Measurements from ENCODE around the gene DNAJB8. TPM values are rescaled to one million over a fixed set of nuclear protein-coding genes. Genes with fewer than 3 reads are reported as not detected.

Gene DNAJB8
- total RNA-seq, 1 experiment from 2014 or later, result not detected

- Histone ChIP-seq H3K9me3 (ENCODE audit: low read length) (no peaks in the 10 kb centered on the region), H3K9me2 (replicated peaks; ENCODE audit: low read length) (no peaks in the 10 kb centered on the region), H3K4me1 (ENCODE audit: insufficient read depth, low read length) (peaks cover 23% of the 10 kb centered on the region), H3F3A (ENCODE audit: low read length, unreplicated experiment) (no peaks in the 10 kb centered on the region), H2AFZ (ENCODE audit: low read length) (peak overlapping the region; percentile 68), H3K27me3 (ENCODE audit: low read length) (no peaks in the 10 kb centered on the region), H3K4me2 (ENCODE audit: low read length) (peak overlapping the region; percentile 92), H3K4me3 (ENCODE audit: low read length) (peak overlapping the region; percentile 93), H3K36me3 (ENCODE audit: low read depth, low read length) (no peaks in the 10 kb centered on the region), H3K79me2 (ENCODE audit: low read length) (peaks cover 96% of the 10 kb centered on the region), H3K9ac (ENCODE audit: low read length) (peak overlapping the region; percentile 84), H4K20me1 (ENCODE audit: low read length) (no peaks in the 10 kb centered on the region; the same call in 1 of the 2 replicates), H3K27ac (ENCODE audit: low read length) (peak overlapping the region; percentile 60)
- POLR2A ChIA-PET (ENCODE audit: unreplicated experiment), result no interaction called here
- no TSS peak for BruUV-seq (replicated peaks)
- CTCF ChIA-PET, result interaction anchor here (0.5 kb wide), 2 partner anchors 8 to 398 kb away, joined by 3 to 5 read pairs; no protein-coding TSS in a partner anchor
- DNase-seq (peak; percentile 62), ATAC-seq (no peak; the same call in 1 of the 2 replicates)
- TF ChIP-seq CTCF (conservative IDR thresholded peaks at IDR 0.05; ENCODE audit: low read depth, low read length), result no peak
- intact Hi-C loops (cut with micrococcal nuclease), result loop anchor here (2.0 kb wide), 1 partner anchor 56 kb away; no protein-coding TSS in a partner anchor
These were observed 22.4 kb upstream of the DNAJB8 start for GRCh38 chr3:128488991-128489673.

GRCh38 chr3:128488636-128488990, 21.9 kb upstream of the DNAJB8 start:
- peak overlapping the region; percentile 84 for H3K9ac ChIP-seq (ENCODE audit: low read length)
- no peaks in the 10 kb centered on the region for H3K36me3 ChIP-seq (ENCODE audit: low read depth, low read length)
- peak overlapping the region; percentile 60 for H3K27ac ChIP-seq (ENCODE audit: low read length)
- no peak for TF ChIP-seq EZH2phosphoT487 (IDR thresholded peaks at IDR 0.05; ENCODE audit: borderline replicate concordance, low read length)
- TF ChIP-seq EZH2 (IDR thresholded peaks at IDR 0.05; ENCODE audit: low read length, unreplicated experiment), result no peak
- TF ChIP-seq CTCF (conservative IDR thresholded peaks at IDR 0.05; ENCODE audit: low read depth, low read length), result no peak
- BruUV-seq (replicated peaks), result no TSS peak
- peak overlapping the region; percentile 92 for H3K4me2 ChIP-seq (ENCODE audit: low read length)
- H3K9me3 ChIP-seq (ENCODE audit: low read length), result no peaks in the 10 kb centered on the region
- DNase-seq, result peak; percentile 42
- no peaks in the 10 kb centered on the region for H3K9me2 ChIP-seq (replicated peaks; ENCODE audit: low read length)
- H3K27me3 ChIP-seq (ENCODE audit: low read length), result no peaks in the 10 kb centered on the region
- peaks cover 2% of the 10 kb centered on the region for H3F3A ChIP-seq (ENCODE audit: low read length, unreplicated experiment)
- peak overlapping the region; percentile 68; the same call in 1 of the 2 replicates for H2AFZ ChIP-seq (ENCODE audit: low read length)
- peaks cover 98% of the 10 kb centered on the region for H3K79me2 ChIP-seq (ENCODE audit: low read length)
- no peaks in the 10 kb centered on the region; the same call in 1 of the 2 replicates for H4K20me1 ChIP-seq (ENCODE audit: low read length)
- peak overlapping the region; percentile 93 for H3K4me3 ChIP-seq (ENCODE audit: low read length)
- H3K4me1 ChIP-seq (ENCODE audit: insufficient read depth, low read length), result peaks cover 28% of the 10 kb centered on the region
- CTCF ChIA-PET, result interaction anchor here (0.5 kb wide), 1 partner anchor 9 kb away, joined by 5 read pairs; no protein-coding TSS in a partner anchor
- ATAC-seq, result 0 out of 2 replicates have a peak, but pooled peaks have one; percentile 1
- intact Hi-C loops (cut with micrococcal nuclease), result loop anchor here (2.0 kb wide), 1 partner anchor 56 kb away; no protein-coding TSS in a partner anchor
- POLR2A ChIA-PET (ENCODE audit: unreplicated experiment), result no interaction called here

Data from PC-3 (cell line).